GM19351 (cell line): ENCODE measurements around the gene OR51I2.
A peak's percentile ranks its signal among the peaks of the same experiment; 100 is the strongest.

ENCODE experiments used
- ATAC-seq: cut with Tn5 transposase; IDR thresholded peaks from one replicate; pipeline ENCODE4 v1.9.1; 2021; ENCODE audit warnings: mild to moderate bottlenecking, moderate library complexity; ENCODE audit not compliant: unreplicated experiment

The OR51I2 gene

GRCh38 chr11:5449023-5449422 is at the start of gene OR51I2:
TSS of gene OR51I2 (plus strand) at chr11:5449323. CDS start at chr11:5453489, 4,166 bp downstream.
- ATAC-seq: no peak

DNA sequence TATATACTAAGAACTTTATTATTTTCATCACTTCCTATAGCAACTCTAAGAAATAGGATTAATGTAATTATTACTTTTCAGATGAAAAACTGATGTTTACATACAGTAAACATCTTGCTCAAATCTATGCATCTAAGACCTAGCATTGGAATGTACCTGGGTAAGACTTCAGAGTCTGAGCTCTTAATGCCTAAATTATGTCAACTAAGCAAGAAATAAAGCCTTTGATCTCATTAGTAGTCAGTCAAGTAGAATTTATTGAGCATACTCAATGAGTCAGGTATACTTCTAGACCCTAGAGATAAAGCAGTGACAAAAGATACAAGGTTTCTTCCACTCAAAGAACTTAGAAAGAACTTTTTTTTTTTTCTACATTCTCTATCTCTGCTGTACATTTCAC is 44.0 kb upstream of the OR51I2 start:
- ATAC-seq: no peak

GRCh38 chr11:5420993-5421392 is 28.1 kb upstream of the OR51I2 start:
- ATAC-seq: no peak

- no peak for ATAC-seq
These were observed 27.3 kb upstream of the OR51I2 start, which contains the start of gene OR51Q1 for GRCh38 chr11:5421811-5422210. TSS of gene OR51Q1 (plus strand) at chr11:5422111. CDS start at chr11:5422201, 90 bp downstream.

- ATAC-seq: no peak
These were observed 26.0 kb upstream of the OR51I2 start for GRCh38 chr11:5423131-5423530.

GRCh38 chr11:5441414-5441813 is 7.7 kb upstream of the OR51I2 start, which contains the start of gene OR51I1:
TSS of gene OR51I1 (minus strand) at chr11:5441514. CDS start at chr11:5441514, 0 bp downstream.
- no peak for ATAC-seq

DNA sequence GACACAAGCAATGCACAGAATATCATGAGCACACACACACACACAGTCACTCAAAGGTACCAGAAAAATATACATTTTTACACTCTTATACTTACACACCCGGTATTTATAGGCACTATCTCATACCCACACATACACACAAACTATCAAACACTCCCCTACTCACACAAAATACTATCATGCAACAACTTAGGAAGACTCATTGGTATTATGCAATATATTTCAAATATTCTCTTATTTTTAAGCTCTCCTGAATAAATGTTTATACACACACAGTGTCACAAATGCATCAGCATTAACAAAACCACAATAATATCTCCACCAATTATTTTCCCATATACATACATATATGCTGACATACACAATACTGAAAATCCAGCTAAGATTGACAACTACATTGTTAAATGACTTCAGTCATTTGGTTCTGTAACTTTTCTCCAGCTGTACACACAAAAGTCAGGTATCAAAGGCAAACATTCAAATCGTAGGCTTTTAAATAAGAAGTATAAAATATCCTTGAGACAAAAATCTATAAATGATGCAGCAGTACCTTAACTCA is 5.2 kb upstream of the OR51I2 start:
- no peak for ATAC-seq

DNA sequence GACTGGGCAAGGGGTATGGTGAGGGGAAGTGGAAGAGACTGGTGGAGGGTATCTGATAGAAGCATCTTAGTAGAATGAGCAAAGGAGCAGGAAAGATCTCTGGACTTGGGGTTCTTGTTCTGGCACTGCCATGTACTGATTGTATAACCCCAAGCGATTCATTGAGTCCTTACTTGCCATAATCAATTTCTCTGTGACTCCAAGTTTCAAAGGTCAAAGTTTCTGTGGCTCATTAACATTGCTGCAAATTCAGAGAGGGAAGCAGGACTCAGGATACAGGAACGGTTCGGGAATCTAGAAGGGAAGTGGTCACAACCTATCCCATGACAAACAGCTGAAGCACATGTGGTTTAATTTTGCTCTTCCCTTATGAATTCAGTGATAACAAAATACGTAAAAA is 309 bp downstream of the OR51I2 start:
- no peak for ATAC-seq

DNA sequence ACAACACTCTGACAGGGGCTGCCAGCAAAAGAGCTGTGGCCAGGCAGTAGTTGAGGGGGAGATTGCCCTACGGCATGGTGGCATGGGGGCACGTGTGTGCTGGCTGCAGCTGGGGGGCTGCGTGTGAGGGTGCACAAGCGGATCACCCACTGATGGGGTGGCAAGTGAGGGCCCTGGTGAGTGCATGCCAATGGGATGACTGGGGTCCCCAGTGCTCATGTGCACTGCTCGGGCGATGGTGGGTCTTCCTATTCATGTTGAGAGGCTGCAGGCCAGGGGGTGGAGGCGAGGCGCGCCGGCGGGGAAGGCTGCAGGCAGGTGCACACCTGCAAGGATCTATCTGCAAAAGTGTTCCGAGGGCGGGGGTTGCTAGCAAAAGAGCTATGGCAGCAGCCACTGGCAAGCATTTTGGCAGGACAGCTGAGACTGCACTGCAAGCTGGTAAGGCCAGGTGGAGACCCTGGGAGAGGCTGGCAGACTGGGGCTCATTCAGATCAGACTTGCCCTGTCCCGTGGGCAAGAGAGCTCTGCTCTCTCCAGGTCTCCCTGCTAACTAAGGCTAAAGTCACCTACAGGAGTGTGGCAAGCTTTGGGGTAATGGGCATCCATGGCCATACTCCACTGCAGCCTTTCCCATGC is 12.0 kb downstream of the OR51I2 start:
- ATAC-seq: no peak

GRCh38 chr11:5467527-5467926 is 18.4 kb downstream of the OR51I2 start:
- ATAC-seq: no peak

DNA sequence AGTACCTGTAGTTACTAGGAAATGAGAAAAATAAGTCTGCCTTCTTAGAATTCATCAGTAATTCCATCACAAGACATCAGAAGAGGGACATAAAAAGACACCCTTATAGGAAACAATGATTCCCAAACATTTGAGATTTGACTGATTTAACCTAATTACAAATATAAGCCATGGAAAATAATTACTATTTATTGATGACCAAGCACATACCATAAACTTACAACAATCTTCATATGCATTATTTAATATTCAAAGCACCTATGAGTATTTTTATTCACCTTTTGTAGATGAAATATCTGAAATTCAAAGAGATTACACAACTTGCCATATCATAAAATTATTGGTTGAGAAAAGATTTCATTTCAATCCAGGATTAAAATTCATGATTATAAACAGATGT is 24.8 kb downstream of the OR51I2 start:
- no peak for ATAC-seq

- peak; percentile 98 for ATAC-seq
These were observed 27.2 kb downstream of the OR51I2 start for GRCh38 chr11:5476186-5476819.

DNA sequence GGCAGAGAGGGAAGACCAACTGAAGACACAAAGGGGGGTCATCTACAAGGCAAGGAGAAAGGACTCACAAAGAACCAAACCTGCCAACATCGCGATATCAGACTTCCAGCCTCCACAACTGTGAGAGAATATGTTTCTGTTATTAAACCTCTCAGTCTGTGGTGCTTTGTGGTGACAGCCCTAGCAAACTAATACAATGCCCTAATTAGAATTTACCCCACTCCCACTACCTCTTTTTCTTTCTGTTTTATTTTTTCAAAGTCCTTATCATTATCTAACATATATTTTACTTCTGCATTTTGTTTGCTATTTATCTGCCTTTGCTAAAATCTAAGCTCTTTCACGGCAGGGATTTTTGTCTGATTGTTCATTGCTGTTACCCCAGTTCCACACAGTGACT is 36.9 kb downstream of the OR51I2 start:
- no peak for ATAC-seq

DNA sequence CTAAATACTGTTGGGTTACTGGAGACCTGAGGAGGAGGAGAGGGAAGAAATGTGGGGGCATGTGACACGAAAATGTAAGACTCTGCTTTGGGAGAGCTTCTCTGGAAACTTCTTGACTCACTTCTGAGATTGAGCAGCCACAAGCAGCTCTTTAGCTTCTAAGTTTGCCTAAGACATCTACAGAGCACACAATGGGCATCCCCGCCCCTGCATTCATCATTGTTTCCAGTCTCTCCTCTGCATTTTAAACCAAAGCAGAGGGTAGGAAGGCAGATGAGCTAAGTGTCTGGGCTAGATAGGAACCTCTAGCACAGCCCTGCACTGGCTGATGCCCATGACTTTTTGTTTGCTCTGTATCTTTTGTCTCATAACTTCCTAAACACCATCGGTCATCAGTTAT is 37.3 kb downstream of the OR51I2 start:
- ATAC-seq: no peak

DNA sequence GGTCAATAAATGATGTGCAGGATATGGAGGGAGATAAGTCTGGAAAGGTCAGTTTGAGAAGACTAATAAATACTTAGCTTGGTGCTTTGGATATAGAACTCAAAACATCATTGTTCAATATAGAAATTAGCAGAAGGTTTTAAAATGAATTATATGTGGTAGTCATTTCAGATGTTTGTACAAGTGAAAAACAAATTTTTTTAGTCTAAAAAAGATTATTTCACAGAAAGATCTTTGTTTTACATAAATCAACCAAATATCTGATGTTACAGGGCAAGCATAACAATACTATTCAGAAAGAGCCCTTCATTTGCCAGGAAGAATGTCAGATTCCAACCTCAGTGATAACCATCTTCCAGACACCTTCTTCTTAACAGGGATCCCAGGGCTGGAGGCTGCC is 39.3 kb downstream of the OR51I2 start, which contains the start of gene OR52D1:
TSS of gene OR52D1 (plus strand) at position 301 of the 400 bp plus-strand sequence. CDS start at position 323, 22 bp downstream.
- no peak for ATAC-seq

DNA sequence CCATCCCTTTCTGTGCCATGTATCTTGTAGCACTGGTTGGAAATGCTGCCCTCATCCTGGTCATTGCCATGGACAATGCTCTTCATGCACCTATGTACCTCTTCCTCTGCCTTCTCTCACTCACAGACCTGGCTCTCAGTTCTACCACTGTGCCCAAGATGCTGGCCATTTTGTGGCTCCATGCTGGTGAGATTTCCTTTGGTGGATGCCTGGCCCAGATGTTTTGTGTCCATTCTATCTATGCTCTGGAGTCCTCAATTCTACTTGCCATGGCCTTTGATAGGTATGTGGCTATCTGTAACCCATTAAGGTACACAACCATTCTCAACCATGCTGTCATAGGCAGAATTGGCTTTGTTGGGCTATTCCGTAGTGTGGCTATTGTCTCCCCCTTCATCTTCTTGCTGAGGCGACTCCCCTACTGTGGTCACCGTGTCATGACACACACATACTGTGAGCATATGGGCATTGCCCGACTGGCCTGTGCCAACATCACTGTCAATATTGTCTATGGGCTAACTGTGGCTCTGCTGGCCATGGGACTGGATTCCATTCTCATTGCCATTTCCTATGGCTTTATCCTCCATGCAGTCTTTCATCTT is 39.8 kb downstream of the OR51I2 start:
- ATAC-seq: no peak

GRCh38 chr11:5489576-5490357 is 40.6 kb downstream of the OR51I2 start:
- no peak for ATAC-seq

- ATAC-seq: no peak
These were observed 50.5 kb downstream of the OR51I2 start for GRCh38 chr11:5499671-5500070.

DNA sequence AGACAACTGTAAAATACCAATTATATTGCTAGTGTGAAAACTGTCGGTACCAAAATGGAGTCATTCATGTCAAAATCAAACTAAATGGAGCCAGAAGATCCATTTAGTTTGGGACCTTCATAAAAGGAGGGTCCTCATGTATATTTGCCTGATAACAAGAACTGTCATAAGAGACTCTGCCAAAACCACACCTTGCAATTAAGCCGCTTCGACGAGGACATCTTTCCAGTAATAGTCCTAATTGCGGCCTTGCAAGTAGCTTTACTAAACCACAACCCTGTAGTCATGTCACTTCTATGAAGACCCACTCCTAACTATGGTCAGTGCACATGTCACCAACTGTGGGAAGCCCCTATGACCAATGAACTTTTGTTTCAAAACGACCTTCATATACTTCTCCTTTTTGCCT is 51.3 kb downstream of the OR51I2 start:
- no peak for ATAC-seq

- ATAC-seq: no peak
These were observed 55.3 kb downstream of the OR51I2 start for GRCh38 chr11:5504403-5504921.
